Measurements from ENCODE around the gene ARFGAP1.

ARFGAP1 gene

GRCh38 chr20:63295018-63295417 is 22.4 kb downstream of the ARFGAP1 start:
- Histone ChIP-seq H3K27ac (ENCODE audit: poor library complexity, severe bottlenecking) (no peak overlapping the region), H3K4me1 (ENCODE audit: insufficient read depth, poor library complexity, severe bottlenecking) (no peaks in the 10 kb centered on the region), H3K4me3 (ENCODE audit: severe bottlenecking) (no peak overlapping the region), H3K9me3 (ENCODE audit: severe bottlenecking) (no peaks in the 10 kb centered on the region), H3K27me3 (ENCODE audit: insufficient read depth, poor library complexity, severe bottlenecking) (peaks cover 33% of the 10 kb centered on the region), H3K36me3 (ENCODE audit: low read depth) (no peaks in the 10 kb centered on the region)
- DNase-seq (ENCODE audit: low spot score) (peak; percentile 80), ATAC-seq (ENCODE audit: low read depth) (no peak)
- no peak for TF ChIP-seq CTCF (IDR thresholded peaks at IDR 0.05; ENCODE audit: poor library complexity, severe bottlenecking)

- H3K27ac ChIP-seq (ENCODE audit: poor library complexity, severe bottlenecking), result no peak overlapping the region
- H3K27me3 ChIP-seq (ENCODE audit: insufficient read depth, poor library complexity, severe bottlenecking), result peaks cover 37% of the 10 kb centered on the region
- peak; percentile 7 for TF ChIP-seq CTCF (IDR thresholded peaks at IDR 0.05; ENCODE audit: poor library complexity, severe bottlenecking)
- DNase-seq (ENCODE audit: low spot score) (no peak), ATAC-seq (ENCODE audit: low read depth) (peak; percentile 4; the same call in 2 of the 3 replicates)
- H3K4me3 ChIP-seq (ENCODE audit: severe bottlenecking), result no peak overlapping the region
- no peaks in the 10 kb centered on the region for H3K36me3 ChIP-seq (ENCODE audit: low read depth)
- no peaks in the 10 kb centered on the region for H3K9me3 ChIP-seq (ENCODE audit: severe bottlenecking)
- H3K4me1 ChIP-seq (ENCODE audit: insufficient read depth, poor library complexity, severe bottlenecking), result no peaks in the 10 kb centered on the region
Observed at GRCh38 chr20:63295422-63295821, 22.8 kb downstream of the ARFGAP1 start.

GRCh38 chr20:63295846-63296245 is 23.2 kb downstream of the ARFGAP1 start:
- peak; percentile 0; the same call in 2 of the 3 replicates for ATAC-seq (ENCODE audit: low read depth)
- H3K4me1 ChIP-seq (ENCODE audit: insufficient read depth, poor library complexity, severe bottlenecking), result no peaks in the 10 kb centered on the region
- DNase-seq (ENCODE audit: low spot score), result peak; percentile 77
- peaks cover 41% of the 10 kb centered on the region for H3K27me3 ChIP-seq (ENCODE audit: insufficient read depth, poor library complexity, severe bottlenecking)
- TF ChIP-seq CTCF (IDR thresholded peaks at IDR 0.05; ENCODE audit: poor library complexity, severe bottlenecking), result no peak
- peaks cover 4% of the 10 kb centered on the region for H3K9me3 ChIP-seq (ENCODE audit: severe bottlenecking)
- H3K4me3 ChIP-seq (ENCODE audit: severe bottlenecking), result no peak overlapping the region
- H3K27ac ChIP-seq (ENCODE audit: poor library complexity, severe bottlenecking), result no peak overlapping the region
- no peaks in the 10 kb centered on the region for H3K36me3 ChIP-seq (ENCODE audit: low read depth)

GRCh38 chr20:63296531-63297299 is 24.1 kb downstream of the ARFGAP1 start:
- H3K27me3 ChIP-seq (ENCODE audit: insufficient read depth, poor library complexity, severe bottlenecking), result peaks cover 44% of the 10 kb centered on the region
- ATAC-seq (ENCODE audit: low read depth) (no peak), DNase-seq (ENCODE audit: low spot score) (peak; percentile 84)
- H3K4me1 ChIP-seq (ENCODE audit: insufficient read depth, poor library complexity, severe bottlenecking), result no peaks in the 10 kb centered on the region
- no peak overlapping the region for H3K4me3 ChIP-seq (ENCODE audit: severe bottlenecking)
- no peaks in the 10 kb centered on the region for H3K36me3 ChIP-seq (ENCODE audit: low read depth)
- TF ChIP-seq CTCF (IDR thresholded peaks at IDR 0.05; ENCODE audit: poor library complexity, severe bottlenecking), result no peak
- H3K9me3 ChIP-seq (ENCODE audit: severe bottlenecking), result peaks cover 11% of the 10 kb centered on the region
- H3K27ac ChIP-seq (ENCODE audit: poor library complexity, severe bottlenecking), result no peak overlapping the region

- H3K9me3 ChIP-seq (ENCODE audit: severe bottlenecking), result peaks cover 17% of the 10 kb centered on the region
- H3K36me3 ChIP-seq (ENCODE audit: low read depth), result no peaks in the 10 kb centered on the region
- DNase-seq (ENCODE audit: low spot score) (peak; percentile 84), ATAC-seq (ENCODE audit: low read depth) (no peak)
- peaks cover 44% of the 10 kb centered on the region for H3K27me3 ChIP-seq (ENCODE audit: insufficient read depth, poor library complexity, severe bottlenecking)
- H3K4me1 ChIP-seq (ENCODE audit: insufficient read depth, poor library complexity, severe bottlenecking), result no peaks in the 10 kb centered on the region
- TF ChIP-seq CTCF (IDR thresholded peaks at IDR 0.05; ENCODE audit: poor library complexity, severe bottlenecking), result no peak
- no peak overlapping the region for H3K27ac ChIP-seq (ENCODE audit: poor library complexity, severe bottlenecking)
- H3K4me3 ChIP-seq (ENCODE audit: severe bottlenecking), result no peak overlapping the region
Observed at GRCh38 chr20:63297371-63297781, 24.8 kb downstream of the ARFGAP1 start.

Measured in RWPE2 (cell line).